Measurements from ENCODE around the gene SMOC2. TPM values are rescaled to one million over a fixed set of nuclear protein-coding genes. Genes with fewer than 3 reads are reported as not detected.

Gene SMOC2
- total RNA-seq, 1 donor from 2014 or later: not detected

DNA sequence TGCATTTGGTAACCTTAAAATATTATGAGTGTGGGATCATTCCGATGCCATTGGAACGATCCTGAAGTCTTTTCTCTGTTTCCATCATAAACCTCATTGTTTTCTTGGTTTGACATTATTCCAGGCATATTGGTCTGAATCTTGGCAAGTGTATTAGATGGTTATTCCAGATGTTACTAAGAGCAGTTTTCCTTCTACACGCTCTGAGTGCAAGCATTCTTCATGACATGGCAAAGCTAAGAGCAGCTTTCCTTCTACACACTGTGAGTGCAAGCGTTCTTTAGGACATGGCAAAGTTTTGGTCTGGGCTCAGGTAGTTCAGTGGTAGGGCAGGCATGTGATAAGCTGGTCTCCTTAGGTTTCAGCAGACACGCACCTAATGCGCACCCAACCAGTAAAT lies 53.0 kb downstream of the SMOC2 start:
- Mint-ChIP-seq H3K4me3 (no peak overlapping the region), H3K27me3 (ENCODE audit: insufficient read depth) (no peaks in the 10 kb centered on the region), H3K4me1 (ENCODE audit: low read depth) (no peaks in the 10 kb centered on the region), H3K27ac (no peak overlapping the region), H3K36me3 (ENCODE audit: low read depth) (no peaks in the 10 kb centered on the region), H3K9me3 (no peaks in the 10 kb centered on the region)
- no peak for DNase-seq (ENCODE audit: low spot score)
- intact Hi-C loops (cut with micrococcal nuclease): no loop called here

DNA sequence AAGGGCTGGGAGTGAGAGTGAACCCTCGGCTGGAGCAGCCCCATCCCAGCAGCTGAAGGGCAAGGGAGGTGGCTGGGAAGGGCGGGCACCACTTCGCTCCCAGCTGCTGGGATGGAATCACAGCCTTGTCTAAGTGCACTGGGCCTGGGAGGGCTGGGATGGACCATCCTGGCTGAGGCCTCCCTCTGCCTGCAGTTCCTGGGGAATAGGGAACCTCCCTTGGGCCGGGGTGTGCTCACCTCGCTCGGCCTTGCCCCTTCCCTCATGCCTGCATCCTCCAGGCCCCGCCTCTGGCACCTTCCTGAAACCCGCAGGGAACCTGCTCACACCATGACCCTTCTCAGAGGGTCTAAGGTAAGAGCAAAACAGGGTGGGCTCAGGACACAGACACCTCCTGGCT lies 53.7 kb downstream of the SMOC2 start:
- Mint-ChIP-seq H3K4me1 (ENCODE audit: low read depth) (no peaks in the 10 kb centered on the region), H3K27ac (no peak overlapping the region), H3K4me3 (no peak overlapping the region), H3K27me3 (ENCODE audit: insufficient read depth) (no peaks in the 10 kb centered on the region), H3K9me3 (no peaks in the 10 kb centered on the region), H3K36me3 (ENCODE audit: low read depth) (no peaks in the 10 kb centered on the region)
- intact Hi-C loops (cut with micrococcal nuclease): no loop called here
- DNase-seq (ENCODE audit: low spot score): no peak

DNA sequence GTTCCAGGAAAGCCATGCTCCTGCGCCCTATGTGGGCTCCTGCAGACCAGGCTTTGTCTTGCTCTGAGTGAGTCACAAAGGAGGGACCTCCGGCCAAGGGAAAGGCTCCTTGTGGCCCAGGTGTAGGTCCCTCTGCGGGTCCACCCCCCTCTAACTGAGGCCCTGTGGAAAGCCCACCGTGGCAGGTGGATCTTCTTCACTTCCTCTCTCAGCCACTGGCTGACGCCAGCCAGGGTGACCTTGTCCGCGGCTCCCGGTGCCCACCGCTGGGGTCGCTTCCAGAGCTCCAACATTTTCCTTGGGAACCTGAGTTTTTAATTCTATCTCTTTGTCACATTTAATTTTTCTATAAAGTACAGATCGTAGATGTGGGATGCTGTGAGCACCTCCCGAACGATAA lies 54.1 kb downstream of the SMOC2 start:
- intact Hi-C loops (cut with micrococcal nuclease): no loop called here
- H3K4me1 Mint-ChIP-seq (ENCODE audit: low read depth): no peaks in the 10 kb centered on the region
- H3K36me3 Mint-ChIP-seq (ENCODE audit: low read depth): no peaks in the 10 kb centered on the region
- DNase-seq (ENCODE audit: low spot score): no peak
- no peaks in the 10 kb centered on the region for H3K27me3 Mint-ChIP-seq (ENCODE audit: insufficient read depth)
- no peaks in the 10 kb centered on the region for H3K9me3 Mint-ChIP-seq
- no peak overlapping the region for H3K4me3 Mint-ChIP-seq
- no peak overlapping the region for H3K27ac Mint-ChIP-seq

DNA sequence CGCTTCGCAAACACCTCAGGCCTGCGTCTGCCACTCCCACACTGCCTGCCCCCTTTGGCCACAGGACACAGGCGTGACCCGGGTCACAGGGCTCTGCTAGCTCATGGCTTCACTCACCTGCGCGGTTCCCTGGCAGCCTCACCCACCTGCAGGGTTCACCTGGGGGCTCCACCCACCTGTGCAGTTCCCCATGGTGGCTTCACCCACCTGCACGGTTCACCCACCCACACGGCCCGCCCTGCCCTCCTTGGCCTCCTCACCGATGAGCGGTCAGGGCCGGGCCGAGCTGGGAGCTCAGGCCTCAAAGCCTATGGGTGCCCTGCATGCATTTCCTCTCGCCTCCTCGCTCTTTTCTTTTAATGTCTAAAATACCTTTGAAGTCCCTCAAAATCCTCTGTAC lies 54.7 kb downstream of the SMOC2 start:
- no peaks in the 10 kb centered on the region for H3K4me1 Mint-ChIP-seq (ENCODE audit: low read depth)
- H3K27me3 Mint-ChIP-seq (ENCODE audit: insufficient read depth): no peaks in the 10 kb centered on the region
- no peak overlapping the region for H3K4me3 Mint-ChIP-seq
- no peaks in the 10 kb centered on the region for H3K9me3 Mint-ChIP-seq
- intact Hi-C loops (cut with micrococcal nuclease): no loop called here
- H3K27ac Mint-ChIP-seq: no peak overlapping the region
- DNase-seq (ENCODE audit: low spot score): no peak
- H3K36me3 Mint-ChIP-seq (ENCODE audit: low read depth): no peaks in the 10 kb centered on the region

DNA sequence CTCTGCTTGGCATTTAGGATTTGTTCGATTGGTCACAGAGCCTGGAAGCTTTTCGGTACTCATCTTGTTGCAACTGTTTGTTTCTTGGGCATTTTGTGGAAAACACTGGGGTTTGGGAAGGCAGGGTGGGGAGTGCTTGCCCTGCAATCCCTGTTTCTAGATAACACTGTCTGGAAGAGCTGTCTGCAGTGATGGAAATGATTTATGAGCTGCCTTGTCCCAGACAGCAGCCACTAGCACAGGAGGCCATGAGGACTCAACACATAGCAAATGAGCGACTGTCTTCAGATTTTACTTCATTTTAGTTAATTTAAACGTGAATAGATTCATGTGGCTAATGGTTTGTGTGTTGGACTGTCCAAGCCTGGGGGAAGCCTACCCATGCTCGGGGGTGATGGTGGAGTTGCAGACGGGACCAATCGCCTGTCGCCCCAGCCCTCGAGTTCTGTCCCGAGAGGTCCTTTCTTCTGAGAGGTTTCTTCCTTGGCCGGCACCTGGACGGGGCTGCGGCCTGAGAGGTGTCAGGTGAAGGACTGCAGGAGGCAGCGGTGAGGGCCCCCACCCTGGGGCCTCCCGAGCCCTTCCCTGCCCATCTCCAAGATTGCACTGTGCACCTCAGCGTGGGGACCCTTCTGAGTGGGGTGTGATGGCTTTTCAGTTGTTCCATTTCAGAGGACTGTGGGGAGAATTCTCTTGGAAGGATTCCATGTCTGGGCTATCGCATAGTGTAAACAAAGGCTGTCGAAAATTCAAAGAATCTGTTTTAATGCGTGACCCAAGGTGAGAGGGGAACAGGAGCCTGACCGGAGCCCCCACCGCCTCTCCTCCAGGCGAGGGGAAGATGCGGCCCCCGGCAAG lies 55.4 kb downstream of the SMOC2 start:
- no peak for DNase-seq (ENCODE audit: low spot score)
- intact Hi-C loops (cut with micrococcal nuclease): no loop called here
- Mint-ChIP-seq H3K36me3 (ENCODE audit: low read depth) (no peaks in the 10 kb centered on the region), H3K4me1 (ENCODE audit: low read depth) (no peaks in the 10 kb centered on the region), H3K27me3 (ENCODE audit: insufficient read depth) (no peaks in the 10 kb centered on the region), H3K4me3 (no peak overlapping the region), H3K9me3 (no peaks in the 10 kb centered on the region), H3K27ac (no peak overlapping the region)

DNA sequence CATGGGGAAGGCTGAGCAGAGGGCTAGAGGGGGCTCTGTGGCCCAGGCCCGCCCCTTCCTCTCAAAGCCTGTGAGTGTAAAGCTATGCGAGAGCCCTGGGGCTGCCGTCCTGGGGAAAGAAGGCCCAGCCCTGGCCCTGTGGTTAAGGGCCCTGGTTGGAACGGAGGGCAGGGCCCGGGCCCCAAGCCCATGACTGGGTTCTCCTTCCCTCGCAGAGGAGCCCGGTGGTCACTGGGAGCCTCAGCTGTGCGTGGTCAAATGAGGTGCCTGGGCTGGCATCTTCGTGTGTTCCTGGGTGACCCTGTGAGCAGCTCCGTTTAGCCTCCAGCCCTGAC lies 56.0 kb downstream of the SMOC2 start:
- Mint-ChIP-seq H3K36me3 (ENCODE audit: low read depth) (no peaks in the 10 kb centered on the region), H3K27ac (no peak overlapping the region), H3K4me3 (no peak overlapping the region), H3K27me3 (ENCODE audit: insufficient read depth) (no peaks in the 10 kb centered on the region), H3K9me3 (no peaks in the 10 kb centered on the region), H3K4me1 (ENCODE audit: low read depth) (no peaks in the 10 kb centered on the region)
- no peak for DNase-seq (ENCODE audit: low spot score)
- intact Hi-C loops (cut with micrococcal nuclease): no loop called here

DNA sequence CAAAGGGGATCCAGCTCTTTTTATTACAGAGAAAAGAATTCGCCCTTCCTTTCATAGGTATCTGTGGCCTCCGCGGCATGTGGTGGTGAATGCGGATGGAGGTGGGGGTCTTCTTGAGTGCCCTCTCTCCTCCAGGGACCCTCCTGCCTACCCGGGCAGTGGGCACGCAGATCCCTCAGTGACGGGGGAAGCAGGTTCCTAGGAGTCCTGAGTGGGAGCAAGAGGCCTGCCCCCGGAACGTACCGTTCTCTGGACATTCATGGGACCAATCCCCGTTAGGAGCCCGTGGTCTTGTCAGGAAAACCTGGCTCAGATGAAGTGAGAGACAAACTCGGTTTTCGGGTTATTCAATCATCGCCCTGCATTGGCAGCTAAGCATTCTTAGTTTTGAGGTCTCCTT lies 56.4 kb downstream of the SMOC2 start:
- Mint-ChIP-seq H3K36me3 (ENCODE audit: low read depth) (no peaks in the 10 kb centered on the region), H3K4me3 (no peak overlapping the region), H3K27ac (no peak overlapping the region), H3K4me1 (ENCODE audit: low read depth) (no peaks in the 10 kb centered on the region), H3K27me3 (ENCODE audit: insufficient read depth) (no peaks in the 10 kb centered on the region), H3K9me3 (no peaks in the 10 kb centered on the region)
- intact Hi-C loops (cut with micrococcal nuclease): no loop called here
- no peak for DNase-seq (ENCODE audit: low spot score)

DNA sequence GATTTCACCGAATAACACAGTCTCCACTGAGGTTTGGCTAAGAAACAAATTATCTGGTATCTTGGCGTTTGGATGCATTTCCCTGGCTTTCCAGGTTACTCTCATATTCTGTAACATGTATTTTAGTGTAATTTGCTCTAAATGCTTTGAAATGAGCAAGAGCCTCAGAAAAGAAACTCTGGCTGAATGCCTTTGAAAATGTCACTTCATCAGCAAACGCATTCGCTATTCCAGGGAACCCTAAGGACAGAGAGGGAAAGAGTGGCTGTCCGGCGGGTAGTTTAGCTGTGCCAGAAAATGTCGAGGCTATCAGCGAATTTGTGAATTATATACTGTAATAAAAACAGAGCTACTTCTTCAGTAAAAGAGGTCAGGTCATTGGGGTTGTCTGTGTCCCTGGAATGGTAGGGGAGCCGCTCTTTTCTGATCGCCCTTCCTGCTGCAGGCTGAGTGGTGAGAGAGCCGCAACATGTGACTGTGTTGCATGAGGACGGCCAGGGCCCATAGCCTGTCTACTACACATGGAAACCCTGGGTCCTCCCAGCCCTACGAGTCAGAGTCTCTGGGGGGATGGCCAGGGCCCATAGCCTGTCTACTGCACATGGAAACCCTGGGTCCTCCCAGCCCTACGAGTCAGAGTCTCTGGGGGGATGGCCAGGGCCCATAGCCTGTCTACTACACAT lies 57.3 kb downstream of the SMOC2 start:
- no peaks in the 10 kb centered on the region for H3K9me3 Mint-ChIP-seq
- intact Hi-C loops (cut with micrococcal nuclease): no loop called here
- H3K27ac Mint-ChIP-seq: no peak overlapping the region
- no peaks in the 10 kb centered on the region for H3K27me3 Mint-ChIP-seq (ENCODE audit: insufficient read depth)
- DNase-seq (ENCODE audit: low spot score): no peak
- H3K4me1 Mint-ChIP-seq (ENCODE audit: low read depth): no peaks in the 10 kb centered on the region
- no peaks in the 10 kb centered on the region for H3K36me3 Mint-ChIP-seq (ENCODE audit: low read depth)
- no peak overlapping the region for H3K4me3 Mint-ChIP-seq

DNA sequence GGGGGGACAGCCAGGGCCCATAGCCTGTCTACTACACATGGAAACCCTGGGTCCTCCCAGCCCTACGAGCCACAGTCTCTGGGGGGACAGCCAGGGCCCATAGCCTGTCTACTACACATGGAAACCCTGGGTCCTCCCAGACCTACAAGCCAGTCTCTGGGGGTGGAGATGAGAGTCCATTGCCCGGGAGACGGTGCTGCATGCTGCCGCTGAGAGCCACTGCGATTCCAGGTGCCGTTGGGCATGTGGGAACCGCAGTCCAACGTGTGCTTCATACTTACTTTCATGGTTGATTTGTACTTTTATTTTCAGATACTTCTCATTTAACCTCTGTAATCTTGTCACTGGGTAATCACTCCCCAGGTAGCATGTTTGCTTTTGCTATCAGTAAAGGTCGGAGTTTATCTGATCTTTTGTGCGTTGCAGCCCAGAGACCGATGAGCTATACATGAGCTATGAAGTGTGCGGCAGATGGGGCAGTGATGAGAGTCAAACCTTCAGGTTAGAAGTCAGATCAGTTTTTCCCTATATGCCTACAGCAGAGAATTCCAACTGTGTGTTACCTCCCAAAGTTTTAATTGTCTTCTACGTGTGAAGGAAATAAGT lies 58.2 kb downstream of the SMOC2 start:
- H3K4me1 Mint-ChIP-seq (ENCODE audit: low read depth): no peaks in the 10 kb centered on the region
- DNase-seq (ENCODE audit: low spot score): no peak
- no peak overlapping the region for H3K4me3 Mint-ChIP-seq
- intact Hi-C loops (cut with micrococcal nuclease): no loop called here
- H3K27me3 Mint-ChIP-seq (ENCODE audit: insufficient read depth): no peaks in the 10 kb centered on the region
- H3K27ac Mint-ChIP-seq: no peak overlapping the region
- H3K9me3 Mint-ChIP-seq: no peaks in the 10 kb centered on the region
- H3K36me3 Mint-ChIP-seq (ENCODE audit: low read depth): no peaks in the 10 kb centered on the region

DNA sequence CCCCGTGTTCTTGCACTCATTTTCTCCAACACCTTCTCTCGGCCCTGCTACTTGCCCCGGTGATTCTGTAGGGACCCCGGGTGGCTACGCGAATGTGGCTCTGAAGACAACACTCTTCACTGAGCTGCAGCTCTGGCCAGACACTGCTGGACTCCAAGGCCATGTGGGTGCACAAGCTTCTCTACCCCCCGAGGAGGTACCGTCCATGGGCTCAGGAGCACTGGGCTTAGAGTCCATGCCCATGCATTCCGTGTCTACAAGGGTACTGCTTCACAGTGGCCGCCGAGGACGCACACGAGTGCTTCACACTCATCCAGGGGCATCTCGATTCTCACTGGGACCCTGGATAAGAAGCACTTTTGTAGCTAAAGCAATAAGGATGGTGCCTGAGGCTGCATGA lies 59.5 kb downstream of the SMOC2 start:
- DNase-seq (ENCODE audit: low spot score): no peak
- Mint-ChIP-seq H3K9me3 (no peaks in the 10 kb centered on the region), H3K36me3 (ENCODE audit: low read depth) (no peaks in the 10 kb centered on the region), H3K4me3 (no peak overlapping the region), H3K27me3 (ENCODE audit: insufficient read depth) (no peaks in the 10 kb centered on the region), H3K4me1 (ENCODE audit: low read depth) (no peaks in the 10 kb centered on the region), H3K27ac (no peak overlapping the region)
- intact Hi-C loops (cut with micrococcal nuclease): no loop called here

DNA sequence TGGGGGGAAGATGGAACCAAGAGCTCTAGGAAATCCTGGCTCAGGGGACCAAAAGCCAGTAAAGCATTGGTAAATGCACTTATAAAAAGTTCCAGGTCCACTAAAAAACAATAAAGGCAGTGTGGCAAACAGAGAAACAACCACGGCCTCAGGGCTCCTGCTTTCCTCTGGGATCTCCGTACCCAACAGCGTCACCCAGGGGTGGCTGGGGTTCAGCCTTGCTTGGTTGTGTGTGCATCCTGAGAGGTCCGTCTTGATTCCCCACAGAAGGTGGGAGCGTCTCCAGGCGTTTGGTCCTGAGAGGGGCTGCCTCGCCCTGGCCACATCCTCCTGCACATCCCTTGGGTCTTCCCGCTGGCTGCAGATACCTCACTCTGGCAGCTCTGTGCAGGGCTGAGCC lies 60.6 kb downstream of the SMOC2 start:
- H3K4me3 Mint-ChIP-seq: no peak overlapping the region
- intact Hi-C loops (cut with micrococcal nuclease): no loop called here

DNA sequence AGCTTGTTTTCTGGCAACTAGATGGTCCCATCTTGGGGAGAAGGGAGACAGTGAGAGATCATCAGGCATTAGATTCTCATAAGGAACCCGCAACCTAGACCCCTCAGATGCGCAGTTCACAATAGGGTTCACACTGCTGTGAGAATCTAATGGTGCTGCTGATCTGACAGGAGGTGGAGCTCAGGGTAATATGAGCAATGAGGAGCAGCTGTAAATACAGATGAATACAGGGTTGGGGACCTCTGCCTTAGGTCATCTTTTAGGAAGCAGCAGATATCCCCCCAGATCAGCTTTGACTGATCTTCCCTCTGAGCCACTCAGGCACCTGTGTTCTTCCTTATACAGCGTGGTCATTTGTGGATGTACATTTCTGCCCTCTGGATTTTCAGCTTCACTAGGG lies 63.4 kb downstream of the SMOC2 start:
- Mint-ChIP-seq H3K36me3 (ENCODE audit: low read depth) (no peaks in the 10 kb centered on the region), H3K4me3 (no peak overlapping the region), H3K27ac (no peak overlapping the region), H3K27me3 (ENCODE audit: insufficient read depth) (no peaks in the 10 kb centered on the region), H3K9me3 (no peaks in the 10 kb centered on the region), H3K4me1 (ENCODE audit: low read depth) (no peaks in the 10 kb centered on the region)
- intact Hi-C loops (cut with micrococcal nuclease): no loop called here
- DNase-seq (ENCODE audit: low spot score): no peak

More for the DNA sequence above, 60.6 kb downstream of the SMOC2 start:
- Mint-ChIP-seq H3K27me3 (ENCODE audit: insufficient read depth) (no peaks in the 10 kb centered on the region), H3K27ac (no peak overlapping the region), H3K9me3 (no peaks in the 10 kb centered on the region), H3K4me1 (ENCODE audit: low read depth) (no peaks in the 10 kb centered on the region), H3K36me3 (ENCODE audit: low read depth) (no peaks in the 10 kb centered on the region)
- no peak for DNase-seq (ENCODE audit: low spot score)

DNA sequence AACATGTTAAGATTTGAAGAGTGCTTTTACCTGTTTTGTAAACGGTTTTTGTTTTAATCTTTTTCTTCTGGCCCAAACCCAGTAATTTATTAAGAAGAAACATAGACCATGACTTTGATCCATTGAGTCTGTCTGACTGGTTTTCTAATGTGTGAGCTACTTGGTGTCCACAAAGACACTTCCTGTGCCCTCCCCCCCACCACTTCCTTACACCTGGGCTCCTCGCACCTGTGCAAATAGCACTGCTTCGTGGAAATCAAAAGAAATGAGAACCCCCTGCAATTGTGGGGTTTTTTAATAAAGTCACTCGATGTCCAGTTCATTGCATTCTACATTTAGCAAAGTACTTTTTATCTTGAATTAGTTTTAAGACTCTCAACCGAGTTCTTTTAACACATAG lies 65.5 kb downstream of the SMOC2 start:
- Mint-ChIP-seq H3K36me3 (ENCODE audit: low read depth) (no peaks in the 10 kb centered on the region), H3K4me3 (no peak overlapping the region), H3K9me3 (no peaks in the 10 kb centered on the region), H3K4me1 (ENCODE audit: low read depth) (no peaks in the 10 kb centered on the region), H3K27me3 (ENCODE audit: insufficient read depth) (no peaks in the 10 kb centered on the region), H3K27ac (no peak overlapping the region)
- DNase-seq (ENCODE audit: low spot score): no peak
- intact Hi-C loops (cut with micrococcal nuclease): no loop called here
